Kidney epithelial cell (primary cell): ENCODE results near the gene IRGC. TPM values are rescaled to one million over a fixed set of nuclear protein-coding genes. Genes with fewer than 3 reads are reported as not detected.
A peak's percentile ranks its signal among the peaks of the same experiment; 100 is the strongest.

Experiments used
- DNase-seq: peaks from one replicate; pipeline ENCODE4 v3.0.0-alpha.2; 2010; ENCODE audit warnings: low read depth
- H3K27me3 ChIP-seq: 2 replicates; pipeline ENCODE4 v1.6.0; 2011; ENCODE audit warnings: low read length; ENCODE audit not compliant: control insufficient read depth, insufficient read depth
- H3K36me3 ChIP-seq: 2 replicates; pipeline ENCODE4 v1.5.1; 2011; ENCODE audit warnings: low read length; ENCODE audit not compliant: control insufficient read depth, insufficient read depth
- H3K4me3 ChIP-seq: 2 replicates; pipeline ENCODE4 v1.5.1; 2011; ENCODE audit warnings: low read depth, mild to moderate bottlenecking, control low read depth, low read length
- total RNA-seq: library from RNA; depleted of rRNA; stranded (reverse); fragments of >200 nt; gene quantifications from 2 replicates; pipeline ENCODE4 v1.2.3, GENCODE V29; 2015
- TF ChIP-seq, protein P1 (sequence below): IDR thresholded peaks from 2 replicates; pipeline ENCODE4 v1.5.1; 2011; ENCODE audit warnings: mild to moderate bottlenecking, moderate library complexity, low read length, control low read depth, inconsistent platforms; ENCODE audit not compliant: insufficient read depth, poor library complexity, severe bottlenecking

IRGC gene
- total RNA-seq, 1 donor from 2014 or later, result not detected

DNA sequence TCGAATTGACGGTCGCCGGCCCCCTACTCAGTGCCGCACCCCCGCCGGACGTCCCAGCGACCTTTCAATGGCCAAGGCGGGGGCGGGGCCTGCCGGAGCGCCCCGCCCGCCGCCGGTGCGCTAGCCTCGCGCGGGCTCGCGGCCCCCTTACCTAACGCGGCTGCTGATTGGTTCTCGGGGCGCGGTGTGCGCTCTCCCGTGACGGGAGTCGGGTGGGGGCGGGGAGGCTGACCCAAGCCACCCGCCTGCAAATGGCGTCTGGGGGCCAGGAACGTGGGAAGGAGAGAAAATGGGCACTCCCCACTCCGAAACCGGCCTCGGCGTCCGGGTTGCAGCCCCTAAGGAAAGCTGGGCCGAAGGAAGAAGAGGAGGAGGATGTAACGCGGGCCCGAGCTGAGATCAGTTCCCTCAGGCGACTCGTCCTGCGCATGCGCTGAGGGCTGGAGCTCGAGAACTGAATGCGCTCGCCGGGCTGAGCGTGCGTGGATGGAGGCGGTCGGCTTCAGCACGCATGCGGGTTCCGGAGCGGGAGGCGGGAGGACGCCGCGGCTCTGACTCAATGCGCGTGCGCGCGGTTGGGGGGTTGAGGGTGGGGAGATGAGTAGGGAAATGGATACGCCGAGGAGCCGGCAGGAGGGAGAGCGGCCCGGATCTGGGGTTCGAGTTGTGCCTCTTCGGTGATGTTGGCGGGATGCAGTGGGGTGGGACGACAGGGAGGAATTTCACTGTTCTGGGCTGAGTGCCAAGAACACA is 38.8 kb downstream of the IRGC start, which contains the start of gene SMG9:
TSS of gene SMG9 (minus strand) at position 460 of the 753 bp plus-strand sequence. CDS start 4,221 bp downstream, outside the sequence.
- DNase-seq, result peak; percentile 77
- Histone ChIP-seq H3K27me3 (no peaks in the 10 kb centered on the region), H3K36me3 (peaks cover 1% of the 10 kb centered on the region), H3K4me3 (peak within 1 kb of the TSS; percentile 67)
- TF ChIP-seq, protein P1, sequence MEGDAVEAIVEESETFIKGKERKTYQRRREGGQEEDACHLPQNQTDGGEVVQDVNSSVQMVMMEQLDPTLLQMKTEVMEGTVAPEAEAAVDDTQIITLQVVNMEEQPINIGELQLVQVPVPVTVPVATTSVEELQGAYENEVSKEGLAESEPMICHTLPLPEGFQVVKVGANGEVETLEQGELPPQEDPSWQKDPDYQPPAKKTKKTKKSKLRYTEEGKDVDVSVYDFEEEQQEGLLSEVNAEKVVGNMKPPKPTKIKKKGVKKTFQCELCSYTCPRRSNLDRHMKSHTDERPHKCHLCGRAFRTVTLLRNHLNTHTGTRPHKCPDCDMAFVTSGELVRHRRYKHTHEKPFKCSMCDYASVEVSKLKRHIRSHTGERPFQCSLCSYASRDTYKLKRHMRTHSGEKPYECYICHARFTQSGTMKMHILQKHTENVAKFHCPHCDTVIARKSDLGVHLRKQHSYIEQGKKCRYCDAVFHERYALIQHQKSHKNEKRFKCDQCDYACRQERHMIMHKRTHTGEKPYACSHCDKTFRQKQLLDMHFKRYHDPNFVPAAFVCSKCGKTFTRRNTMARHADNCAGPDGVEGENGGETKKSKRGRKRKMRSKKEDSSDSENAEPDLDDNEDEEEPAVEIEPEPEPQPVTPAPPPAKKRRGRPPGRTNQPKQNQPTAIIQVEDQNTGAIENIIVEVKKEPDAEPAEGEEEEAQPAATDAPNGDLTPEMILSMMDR, result no peak

DNA sequence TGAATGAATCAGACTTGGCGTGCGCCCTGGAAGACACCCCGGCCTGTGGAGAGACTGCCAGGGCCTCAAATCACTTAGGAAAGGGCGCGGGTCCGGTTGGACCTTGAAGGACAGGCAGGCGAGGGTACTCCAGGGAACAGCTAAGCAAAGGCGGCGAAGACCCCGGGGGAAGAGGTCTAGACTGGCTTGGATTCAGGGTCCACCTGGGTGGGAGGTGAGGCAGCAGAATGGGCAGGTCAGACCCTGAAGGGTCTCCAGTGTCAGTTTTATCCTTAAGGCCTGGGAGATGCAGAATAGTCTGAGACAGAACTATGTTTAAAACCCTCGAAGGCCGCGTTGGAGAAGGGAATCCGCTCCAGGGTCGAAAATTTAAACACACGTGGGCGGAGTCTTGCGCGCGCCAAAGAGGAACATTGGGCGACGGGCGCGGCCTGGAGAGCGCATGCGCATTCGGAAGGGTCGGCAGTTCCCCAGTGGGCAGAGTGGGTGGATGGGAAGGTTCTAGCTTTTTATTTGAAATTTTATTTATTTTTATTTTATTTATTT is 39.5 kb downstream of the IRGC start:
- H3K36me3 ChIP-seq, result no peaks in the 10 kb centered on the region
- TF ChIP-seq, protein P1, result no peak
- no peak for DNase-seq
- no peaks in the 10 kb centered on the region for H3K27me3 ChIP-seq
- H3K4me3 ChIP-seq, result peak overlapping the region; percentile 67

DNA sequence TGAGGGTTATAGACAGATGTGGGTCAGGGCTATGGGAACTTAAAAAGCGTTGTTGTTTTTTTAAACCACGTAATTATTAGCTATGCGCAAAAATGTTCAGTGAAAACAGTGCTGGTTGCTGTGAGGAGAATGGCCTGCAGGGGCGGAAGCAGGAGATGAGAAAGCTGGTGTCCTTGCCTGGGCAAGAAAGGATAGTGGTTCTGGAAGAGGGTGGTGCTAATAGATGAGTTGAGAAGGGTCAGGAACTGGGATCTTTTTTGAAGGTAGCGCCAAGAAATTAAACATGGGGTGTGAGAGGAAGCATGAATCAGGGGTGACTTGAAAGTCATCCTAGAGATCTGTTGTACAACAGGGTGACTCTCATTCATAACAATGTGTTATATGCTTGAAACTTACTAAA is 43.6 kb downstream of the IRGC start:
- no peak overlapping the region for H3K4me3 ChIP-seq
- TF ChIP-seq, protein P1, result no peak
- no peaks in the 10 kb centered on the region for H3K27me3 ChIP-seq
- no peak for DNase-seq
- no peaks in the 10 kb centered on the region for H3K36me3 ChIP-seq

DNA sequence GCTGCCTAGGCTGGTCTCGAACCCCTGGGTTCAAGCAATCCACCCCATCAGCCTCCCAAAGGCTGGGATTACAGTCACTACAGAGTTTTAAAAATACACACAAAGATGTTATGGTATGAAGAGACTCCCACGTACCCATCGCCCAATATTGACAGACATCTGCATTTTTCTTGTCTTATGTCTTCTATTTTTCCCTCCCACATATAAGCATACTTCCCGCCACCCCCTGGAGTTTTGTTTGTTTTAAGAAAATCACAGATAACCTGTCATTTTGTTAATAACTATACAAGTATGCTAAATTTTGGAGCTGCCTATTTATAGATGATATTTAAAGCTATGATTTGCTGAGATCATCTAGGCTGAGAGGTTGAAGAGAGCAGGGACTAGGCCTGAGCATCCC is 45.1 kb downstream of the IRGC start:
- no peak for DNase-seq
- TF ChIP-seq, protein P1, result no peak
- H3K27me3 ChIP-seq, result no peaks in the 10 kb centered on the region
- H3K36me3 ChIP-seq, result no peaks in the 10 kb centered on the region
- H3K4me3 ChIP-seq, result no peak overlapping the region

DNA sequence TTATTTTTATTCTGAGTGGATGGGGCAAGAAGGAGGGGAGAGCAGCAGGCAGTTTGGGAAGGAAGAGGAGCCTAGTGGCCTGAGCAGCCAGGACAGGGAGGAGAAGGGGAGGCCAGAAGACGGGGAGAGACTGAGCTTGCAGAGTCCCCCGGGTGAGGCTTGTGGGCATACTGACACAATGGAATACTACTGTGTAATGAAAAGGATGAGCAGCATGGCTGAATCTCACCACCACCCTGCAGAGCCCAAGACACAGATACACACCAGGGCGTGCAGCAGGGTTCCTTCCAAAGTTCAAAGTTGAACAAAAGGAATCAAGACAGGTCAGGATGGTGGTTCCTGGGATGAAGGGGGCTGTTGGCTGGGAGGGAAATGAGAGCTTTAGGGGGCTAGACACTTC is 46.9 kb downstream of the IRGC start:
- TF ChIP-seq, protein P1, result no peak

More for the DNA sequence above, 46.9 kb downstream of the IRGC start:
- no peak for DNase-seq
- Histone ChIP-seq H3K4me3 (no peak overlapping the region), H3K36me3 (no peaks in the 10 kb centered on the region), H3K27me3 (no peaks in the 10 kb centered on the region)
